Stimulated activated CD8-positive, alpha-beta memory T cell treated with anti-CD3 and anti-CD28 coated beads, Interleukin-4, amount 100 ng/mL, for 4 hours (primary cell): ENCODE results near the gene RARRES2.
A peak's percentile ranks its signal among the peaks of the same experiment; 100 is the strongest.

ENCODE experiments used
- DNase-seq, 2 donors: peaks; one replicate each; pipeline ENCODE4 v3.0.0-alpha.2; 2020; ENCODE audit warnings: low read depth in 2 of 2, low spot score in 1 of 2

The RARRES2 gene

GRCh38 chr7:150363370-150363769 is 21.9 kb upstream of the RARRES2 start:
- no peak for DNase-seq

- no peak for DNase-seq
Measured at GRCh38 chr7:150361807-150362621, 20.6 kb upstream of the RARRES2 start.

- DNase-seq = no peak
Measured at GRCh38 chr7:150361402-150361801, 20.0 kb upstream of the RARRES2 start.

- DNase-seq = no peak
Measured at GRCh38 chr7:150360363-150361058, 19.1 kb upstream of the RARRES2 start.

GRCh38 chr7:150359622-150360362 is 18.4 kb upstream of the RARRES2 start:
- no peak for DNase-seq

GRCh38 chr7:150358988-150359621 is 17.7 kb upstream of the RARRES2 start:
- DNase-seq = no peak

- DNase-seq = no peak
Measured at GRCh38 chr7:150358433-150358832, 17.0 kb upstream of the RARRES2 start.

GRCh38 chr7:150357771-150358427 is 16.5 kb upstream of the RARRES2 start:
- DNase-seq = no peak

- peak; percentile 56 to 58 for DNase-seq
Measured at GRCh38 chr7:150357270-150357669, 15.8 kb upstream of the RARRES2 start.

GRCh38 chr7:150356265-150356897 is 15.0 kb upstream of the RARRES2 start:
- no peak for DNase-seq

GRCh38 chr7:150355666-150356059 is 14.2 kb upstream of the RARRES2 start:
- no peak for DNase-seq

- no peak for DNase-seq
Measured at GRCh38 chr7:150351587-150352194, 10.3 kb upstream of the RARRES2 start.

GRCh38 chr7:150346922-150347321 is 5.5 kb upstream of the RARRES2 start:
- no peak for DNase-seq

- no peak for DNase-seq
Measured at GRCh38 chr7:150345012-150345411, 3.6 kb upstream of the RARRES2 start.

- DNase-seq = no peak
Measured at GRCh38 chr7:150344299-150344698, 2.9 kb upstream of the RARRES2 start.

- no peak for DNase-seq
Measured at GRCh38 chr7:150343225-150343624, 1.8 kb upstream of the RARRES2 start.

- no peak for DNase-seq
Measured at GRCh38 chr7:150342121-150342408, 636 bp upstream of the RARRES2 start.

- no peak for DNase-seq
Measured at GRCh38 chr7:150340875-150341262, 560 bp downstream of the RARRES2 start.

GRCh38 chr7:150340024-150340749 is 1.2 kb downstream of the RARRES2 start:
- DNase-seq = no peak

- no peak for DNase-seq
Measured at GRCh38 chr7:150339409-150339809, 2.0 kb downstream of the RARRES2 start.
